Colon (tissue), 2 donors: ENCODE measurements around the gene ILKAP.

Experiments
- FAIRE-seq: peaks from 2 replicates; lab custom pipeline; 2012; peaks lifted over from hg19 to GRCh38; lab: Jason Lieb, UNC
- donor health status: control.
- donor health status: control.

The ILKAP gene, protein sequence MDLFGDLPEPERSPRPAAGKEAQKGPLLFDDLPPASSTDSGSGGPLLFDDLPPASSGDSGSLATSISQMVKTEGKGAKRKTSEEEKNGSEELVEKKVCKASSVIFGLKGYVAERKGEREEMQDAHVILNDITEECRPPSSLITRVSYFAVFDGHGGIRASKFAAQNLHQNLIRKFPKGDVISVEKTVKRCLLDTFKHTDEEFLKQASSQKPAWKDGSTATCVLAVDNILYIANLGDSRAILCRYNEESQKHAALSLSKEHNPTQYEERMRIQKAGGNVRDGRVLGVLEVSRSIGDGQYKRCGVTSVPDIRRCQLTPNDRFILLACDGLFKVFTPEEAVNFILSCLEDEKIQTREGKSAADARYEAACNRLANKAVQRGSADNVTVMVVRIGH

DNA sequence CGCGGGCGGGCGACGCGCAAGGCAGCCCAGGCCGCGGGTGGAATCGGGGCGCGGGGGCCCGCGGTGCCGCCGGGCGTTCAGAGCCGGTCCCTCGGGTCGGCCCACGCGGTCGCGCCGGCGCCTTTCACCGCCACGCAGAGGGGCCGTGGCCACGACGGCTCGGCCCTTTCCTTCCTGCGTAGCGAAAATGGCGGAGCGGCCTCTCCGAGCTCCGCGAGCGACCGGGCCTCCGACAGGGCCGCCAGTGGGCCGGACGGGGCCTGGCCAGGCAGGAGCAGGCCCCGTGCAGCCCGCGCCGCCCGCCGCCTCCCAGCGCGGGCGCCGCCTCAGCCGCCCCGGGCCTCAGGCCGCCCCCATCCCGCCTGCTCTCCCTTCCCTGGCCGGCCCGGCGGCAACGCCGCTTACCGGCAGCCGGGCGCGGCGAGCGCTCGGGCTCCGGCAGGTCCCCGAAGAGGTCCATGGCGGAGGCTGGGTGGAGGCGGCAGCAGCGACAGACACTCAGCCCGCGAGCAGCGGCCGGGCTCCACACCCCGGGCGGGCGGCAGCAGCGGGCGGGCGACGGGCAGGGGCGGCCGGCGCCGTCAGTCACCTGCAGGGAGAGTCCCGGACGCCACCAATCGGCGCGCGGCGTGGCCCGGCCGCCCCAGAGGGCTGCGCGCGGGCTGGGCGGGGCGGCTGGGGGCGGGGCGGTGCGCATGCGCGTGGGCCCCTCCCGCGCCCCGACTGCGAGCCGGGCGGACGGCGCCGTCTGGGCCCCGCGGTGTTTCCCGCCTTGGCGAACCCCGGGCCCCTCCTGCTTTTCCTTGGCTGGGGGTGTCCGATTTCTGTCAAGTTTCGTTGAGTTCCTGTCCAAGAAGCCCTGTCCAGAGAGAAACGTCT, at the start of gene ILKAP:
ILKAP (minus strand) TSS at position 602 of the 879 bp plus-strand sequence; CDS start at position 460, 142 bp downstream.
- FAIRE-seq: no peak

- FAIRE-seq: no peak
Measured at GRCh38 chr2:238252766-238253630, 49.5 kb upstream of the ILKAP start.

DNA sequence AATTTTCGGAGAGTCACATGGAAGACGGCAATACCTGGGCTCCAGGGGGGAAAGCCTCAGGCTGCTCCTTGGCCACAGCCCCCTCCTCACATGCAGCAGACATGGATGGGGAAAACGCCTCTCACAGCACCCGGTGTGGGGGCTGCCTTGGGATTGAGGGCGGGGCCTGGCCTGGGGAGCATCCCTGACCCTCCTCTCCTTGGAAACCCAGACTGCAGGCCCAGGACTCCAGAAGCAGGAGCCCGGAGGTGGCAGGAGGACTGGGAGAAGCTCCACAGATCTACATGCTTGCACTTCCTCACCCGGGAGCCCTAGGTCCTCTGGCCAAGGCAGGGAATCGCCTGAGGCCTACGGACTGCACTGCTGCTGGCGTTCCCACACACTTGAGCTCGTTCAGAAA, 48.5 kb upstream of the ILKAP start:
- no peak for FAIRE-seq

DNA sequence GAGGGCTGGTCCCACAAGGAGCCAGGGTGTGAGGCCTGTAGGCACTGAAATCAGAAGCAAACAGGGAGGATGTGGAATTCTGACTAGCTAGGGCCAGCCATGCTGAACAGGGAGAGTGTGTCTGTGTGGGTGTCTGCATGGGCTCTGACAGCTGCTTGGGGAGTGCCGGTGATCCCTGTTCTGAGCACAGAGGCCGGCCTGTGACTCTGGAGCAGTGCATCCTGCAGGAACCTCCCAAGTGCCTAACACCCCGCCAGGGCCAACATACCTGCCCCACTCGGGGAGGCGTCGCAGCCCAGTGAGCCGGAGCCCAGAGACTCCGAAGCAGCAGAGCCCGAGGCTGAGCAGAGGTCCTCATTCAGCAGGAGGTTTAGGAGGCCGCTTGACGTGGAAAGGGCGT, 47.8 kb upstream of the ILKAP start:
- FAIRE-seq: no peak

- FAIRE-seq: no peak
Measured at GRCh38 chr2:238250896-238251295, 47.4 kb upstream of the ILKAP start.

DNA sequence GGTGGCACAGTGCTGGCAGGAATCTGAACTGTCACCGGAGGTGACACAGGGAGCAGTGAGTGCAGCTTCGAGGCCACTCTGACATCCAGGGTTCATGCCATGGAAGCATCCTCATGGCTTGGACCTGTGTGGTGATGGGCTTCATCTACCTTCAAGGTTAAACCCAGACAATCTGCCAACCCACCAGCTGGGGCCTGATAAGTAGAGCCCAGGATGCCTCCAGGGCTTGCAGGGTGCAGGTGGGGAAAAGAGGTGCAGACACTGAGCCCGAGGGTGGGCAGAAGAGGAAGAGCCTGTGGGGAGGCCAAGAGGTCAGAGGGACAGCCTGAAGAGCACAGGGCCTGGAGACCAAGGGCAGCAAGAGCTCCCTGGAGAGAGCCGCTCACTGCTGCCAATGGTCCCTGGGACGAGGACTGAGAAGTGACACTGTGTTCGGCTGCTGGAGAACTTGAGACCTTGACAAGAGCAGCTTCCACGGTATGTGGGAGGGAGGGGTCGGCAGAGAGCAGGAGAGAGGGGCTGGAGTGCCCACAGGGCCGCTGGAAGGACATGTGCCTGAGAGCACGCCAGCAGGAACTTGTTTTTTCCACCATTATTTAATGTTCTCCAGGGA, 44.5 kb upstream of the ILKAP start:
- FAIRE-seq: no peak

- FAIRE-seq: no peak
Measured at GRCh38 chr2:238247002-238247822, 43.7 kb upstream of the ILKAP start.

- no peak for FAIRE-seq
Measured at GRCh38 chr2:238244151-238244550, 40.7 kb upstream of the ILKAP start.

DNA sequence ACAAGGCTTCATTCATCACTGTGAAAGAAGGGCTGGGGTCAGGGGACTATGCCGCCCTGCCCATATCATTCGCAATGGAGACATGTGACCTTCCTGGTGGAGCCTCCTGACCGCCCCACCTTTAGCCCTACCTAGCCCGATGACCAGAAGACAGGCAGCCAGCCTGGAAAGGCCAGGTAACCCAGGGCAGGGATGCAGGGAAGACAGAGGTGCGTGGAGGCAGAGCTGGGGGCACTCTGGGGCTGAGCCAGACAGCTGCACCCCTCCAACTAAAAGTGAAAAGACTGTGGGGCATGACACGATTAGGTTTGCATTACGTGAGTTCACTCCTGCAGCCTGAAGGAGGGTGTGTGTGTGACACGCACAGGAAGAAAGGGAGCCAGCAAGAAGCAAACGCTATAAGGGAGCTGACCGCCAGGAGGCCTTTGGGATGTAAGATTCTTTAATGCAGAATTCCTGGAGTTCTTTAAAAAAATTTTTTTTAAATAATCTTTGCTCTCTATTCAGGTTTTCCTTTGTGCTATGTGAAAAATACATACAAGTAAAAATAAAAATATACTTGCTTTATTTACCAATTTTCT, 40.1 kb upstream of the ILKAP start:
- FAIRE-seq: no peak

DNA sequence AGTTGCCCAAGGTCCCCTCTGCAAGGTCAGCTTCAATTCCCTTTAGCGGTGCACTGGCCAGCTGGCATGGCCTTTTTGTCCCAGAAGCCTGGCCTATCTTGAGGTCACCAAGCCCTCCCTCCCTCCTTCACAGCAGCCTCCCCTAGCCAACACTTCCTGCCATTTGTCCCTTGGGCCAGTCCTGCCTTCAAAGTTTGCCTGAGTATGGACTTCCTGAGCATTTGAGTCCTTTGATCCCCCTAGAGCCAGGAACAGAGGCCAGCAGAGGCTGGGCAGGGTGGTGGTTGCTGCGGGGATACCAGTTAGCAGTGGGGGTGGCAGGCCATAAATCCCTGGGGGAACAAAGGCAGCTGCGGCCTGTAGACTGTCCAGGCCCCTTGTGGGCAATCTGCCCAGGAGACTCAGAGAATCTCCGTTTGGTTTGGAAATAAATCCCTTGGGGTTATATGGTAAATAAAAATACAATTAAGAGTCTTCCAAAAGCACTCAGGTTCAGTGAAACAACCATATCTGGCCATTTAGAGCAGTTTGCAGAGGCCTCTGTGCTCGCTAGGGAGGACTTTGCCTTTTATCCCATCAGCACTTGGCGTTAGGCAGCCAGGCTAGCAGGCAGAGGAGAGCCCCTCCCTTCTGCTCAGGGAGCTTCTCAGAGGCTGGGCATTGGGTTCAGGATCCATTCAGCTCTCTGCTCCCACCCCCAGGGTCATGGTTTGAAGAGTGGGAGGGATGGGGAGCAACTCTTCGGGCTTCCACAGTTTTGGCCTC, 39.4 kb upstream of the ILKAP start:
- FAIRE-seq: no peak

GRCh38 chr2:238241970-238242369, 38.5 kb upstream of the ILKAP start:
- no peak for FAIRE-seq

DNA sequence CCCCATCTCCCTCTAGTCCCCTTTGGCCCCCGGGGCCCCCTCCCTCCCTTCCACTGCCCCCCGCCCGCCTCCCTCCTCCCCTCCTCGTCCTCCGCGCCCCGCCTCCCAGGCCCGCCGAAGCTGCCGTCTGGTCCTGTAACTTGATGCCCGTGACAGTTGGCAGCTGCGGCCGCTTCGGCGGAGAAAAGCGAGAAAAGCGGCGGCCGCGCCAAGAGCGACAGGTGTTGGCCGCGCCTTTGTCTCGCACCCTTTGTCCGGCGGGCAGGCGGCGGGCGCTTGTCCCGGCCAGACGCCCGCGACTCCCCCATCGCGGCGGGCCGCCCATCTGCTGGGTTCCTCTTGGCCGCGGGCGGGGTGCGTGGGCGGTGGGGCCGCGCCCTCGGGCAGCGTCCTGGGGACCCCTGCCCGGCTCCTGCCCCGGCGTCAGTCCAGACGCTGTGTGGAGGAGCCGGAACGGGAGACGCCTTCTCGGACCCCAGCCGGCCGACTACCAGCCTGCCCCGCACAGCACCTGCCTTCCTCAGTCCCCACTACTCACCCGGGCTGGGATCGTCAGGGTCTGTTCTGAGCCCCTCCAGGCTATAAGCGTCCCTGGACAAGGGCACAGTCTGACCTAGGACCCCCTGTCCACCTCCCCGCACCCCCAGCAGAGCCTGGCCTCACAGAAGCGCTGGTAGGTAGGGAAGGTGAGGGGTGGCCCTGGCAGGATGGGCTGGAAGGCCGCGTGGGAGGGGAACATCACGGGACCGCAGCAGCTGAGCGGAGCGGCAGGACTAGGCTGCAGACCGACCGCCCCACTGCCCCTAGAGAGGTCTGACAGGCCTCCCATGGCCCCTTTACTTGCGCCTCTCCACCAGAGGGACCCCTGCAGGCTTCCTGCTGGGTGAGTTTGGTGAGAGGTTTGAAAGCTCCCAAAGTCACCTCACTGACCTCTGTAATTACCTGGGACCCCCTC, 37.5 kb upstream of the ILKAP start:
- FAIRE-seq: no peak

- FAIRE-seq: no peak
Measured at GRCh38 chr2:238239863-238240756, 36.6 kb upstream of the ILKAP start, which contains the start of gene HES6. TSS of gene HES6 (minus strand) at chr2:238240038. CDS start at chr2:238239905, 133 bp downstream.

DNA sequence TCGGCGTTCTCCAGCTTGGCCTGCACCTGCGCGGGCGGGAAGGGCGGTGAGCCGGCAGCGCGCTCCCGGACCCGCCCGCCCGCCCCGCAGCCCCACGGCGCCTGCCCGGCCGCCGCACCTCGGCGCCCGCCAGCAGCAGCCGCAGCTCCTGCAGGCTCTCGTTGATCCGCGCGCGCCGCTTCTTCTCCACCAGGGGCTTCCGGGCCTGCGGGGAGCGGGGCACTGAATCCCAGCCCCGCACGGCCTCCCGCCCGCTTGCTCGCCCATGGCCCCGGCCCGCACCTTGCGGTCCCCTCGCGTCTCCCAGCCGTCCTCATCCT, 36.0 kb upstream of the ILKAP start:
- FAIRE-seq: no peak

- FAIRE-seq: no peak
Measured at GRCh38 chr2:238238766-238239542, 35.5 kb upstream of the ILKAP start.

DNA sequence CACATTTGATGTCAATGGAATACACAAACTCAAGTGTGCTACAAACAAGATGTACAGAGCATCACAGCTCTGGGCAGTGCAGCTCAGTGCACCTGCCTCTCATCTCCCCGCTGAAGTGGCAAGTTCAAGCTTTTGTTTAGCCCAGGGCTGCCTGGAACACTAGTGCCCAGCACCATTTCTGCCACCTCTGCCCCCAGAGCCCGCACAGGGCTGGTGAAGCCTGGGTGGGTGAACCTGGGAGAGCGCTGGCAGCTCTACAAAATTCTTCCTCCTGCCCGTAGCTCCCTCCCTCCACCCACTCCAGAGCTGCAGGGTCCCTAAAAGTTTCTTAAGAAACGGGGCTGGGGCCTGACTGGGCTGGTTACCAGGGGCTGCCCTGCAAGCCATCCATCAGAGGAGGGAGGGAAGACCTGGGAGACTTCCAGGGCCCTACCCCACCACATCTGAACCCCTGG, 34.8 kb upstream of the ILKAP start:
- no peak for FAIRE-seq
